Cardiac septum (tissue), 1 donor: ENCODE data around the gene HELQ. TPM values are rescaled to one million over a fixed set of nuclear protein-coding genes. Genes with fewer than 3 reads are reported as not detected.

Experiments
- DNase-seq: peaks from one replicate; pipeline ENCODE4 v3.0.0-alpha.2; 2020; ENCODE audit warnings: low spot score
- intact Hi-C: fragments of 100-400 bp; cut with DNase I; formaldehyde crosslinking; loops from one replicate; pipeline ENCODE4 v1.14.0; 2022
- total RNA-seq: library from RNA; stranded (reverse); fragmentation: NEBNext Ultra II Directional; extraction: Animal tissue kit (Norgen Biotek cat#: 25700); gene quantifications from one replicate; pipeline ENCODE4 v1.2.1, GENCODE V29; 2021
- donor health status: DM: no; HTN: no; CAD: no.

The HELQ gene
- total RNA-seq, 1 donor from 2014 or later = 11.1 TPM

DNA sequence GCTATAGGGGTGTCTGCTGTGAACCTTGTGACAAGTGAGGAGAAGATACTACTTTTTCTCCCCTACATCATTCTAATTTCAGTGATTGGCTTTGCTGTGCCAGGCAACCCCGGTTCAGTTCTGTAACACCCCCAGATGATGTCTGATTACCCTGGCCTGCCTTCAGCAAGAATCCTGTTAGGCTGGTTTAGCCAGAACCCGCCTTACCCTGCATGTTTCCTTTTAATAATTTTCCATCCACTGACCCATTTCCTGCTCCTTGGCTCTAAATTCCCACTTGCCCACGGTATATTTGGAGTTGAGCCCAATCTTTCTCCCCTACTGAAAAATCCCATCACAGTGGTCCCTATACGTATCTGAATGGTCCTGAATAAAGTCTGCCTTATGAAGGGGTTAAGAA lies 74.5 kb downstream of the HELQ start:
- no peak for DNase-seq
- intact Hi-C loops = no loop called here

DNA sequence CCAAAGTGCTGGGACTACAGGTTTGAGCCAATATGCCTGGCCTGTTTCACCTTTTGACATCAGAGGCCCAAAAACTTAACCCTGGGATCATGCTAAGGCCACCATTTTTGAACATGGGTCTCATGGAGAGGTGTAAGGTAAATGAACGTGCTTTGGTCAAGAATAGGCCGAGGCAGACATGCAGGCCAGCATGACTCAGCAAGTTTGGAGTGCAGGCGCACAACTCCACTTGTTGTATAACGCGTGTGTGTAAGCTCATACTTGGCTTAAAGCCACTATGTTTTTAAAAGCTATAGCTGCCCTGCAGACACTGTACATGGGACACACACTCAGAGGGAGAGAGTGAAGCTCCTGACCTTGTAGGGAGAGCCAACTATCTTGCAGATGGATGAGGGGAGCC lies 77.2 kb downstream of the HELQ start:
- DNase-seq = no peak

GRCh38 chr4:83372931-83373330 lies 82.7 kb downstream of the HELQ start:
- no peak for DNase-seq
- intact Hi-C loops = no loop called here

More for the DNA sequence above, 77.2 kb downstream of the HELQ start:
- intact Hi-C loops = no loop called here

DNA sequence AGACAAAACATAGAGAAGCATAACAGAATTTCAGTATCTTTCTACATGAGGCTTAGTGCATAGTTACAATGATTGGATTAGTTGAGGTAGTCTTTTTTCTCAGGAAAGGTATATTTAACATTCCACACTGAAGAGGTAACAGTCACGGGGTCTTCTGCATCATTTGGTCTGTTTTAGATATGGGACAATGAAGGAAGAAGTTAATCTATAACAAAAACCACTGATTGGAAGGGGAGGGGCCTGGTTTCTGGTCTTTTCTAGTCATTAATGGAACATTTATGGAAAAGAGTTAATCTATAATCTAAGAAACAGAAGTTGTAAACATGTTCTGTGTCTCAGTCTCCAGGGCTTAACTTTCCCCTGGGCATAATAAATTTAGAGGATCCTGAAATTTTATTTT lies 83.7 kb downstream of the HELQ start:
- intact Hi-C loops = no loop called here
- DNase-seq = no peak

GRCh38 chr4:83371235-83371634 lies 84.4 kb downstream of the HELQ start:
- no peak for DNase-seq
- intact Hi-C loops = no loop called here

DNA sequence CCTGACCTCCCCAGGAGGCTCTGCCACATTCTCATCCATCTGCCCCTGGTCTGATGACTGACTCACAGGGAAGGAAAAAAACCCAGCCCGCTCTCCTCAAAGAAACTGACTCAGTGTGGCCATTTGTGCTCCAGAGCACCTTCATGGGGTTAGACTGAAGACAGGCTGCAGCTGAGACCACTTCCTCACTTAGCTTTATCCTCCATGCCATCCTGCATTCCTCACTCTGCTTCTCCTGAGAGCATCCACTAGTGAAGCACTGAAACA lies 85.0 kb downstream of the HELQ start:
- DNase-seq = no peak
- intact Hi-C loops = no loop called here

DNA sequence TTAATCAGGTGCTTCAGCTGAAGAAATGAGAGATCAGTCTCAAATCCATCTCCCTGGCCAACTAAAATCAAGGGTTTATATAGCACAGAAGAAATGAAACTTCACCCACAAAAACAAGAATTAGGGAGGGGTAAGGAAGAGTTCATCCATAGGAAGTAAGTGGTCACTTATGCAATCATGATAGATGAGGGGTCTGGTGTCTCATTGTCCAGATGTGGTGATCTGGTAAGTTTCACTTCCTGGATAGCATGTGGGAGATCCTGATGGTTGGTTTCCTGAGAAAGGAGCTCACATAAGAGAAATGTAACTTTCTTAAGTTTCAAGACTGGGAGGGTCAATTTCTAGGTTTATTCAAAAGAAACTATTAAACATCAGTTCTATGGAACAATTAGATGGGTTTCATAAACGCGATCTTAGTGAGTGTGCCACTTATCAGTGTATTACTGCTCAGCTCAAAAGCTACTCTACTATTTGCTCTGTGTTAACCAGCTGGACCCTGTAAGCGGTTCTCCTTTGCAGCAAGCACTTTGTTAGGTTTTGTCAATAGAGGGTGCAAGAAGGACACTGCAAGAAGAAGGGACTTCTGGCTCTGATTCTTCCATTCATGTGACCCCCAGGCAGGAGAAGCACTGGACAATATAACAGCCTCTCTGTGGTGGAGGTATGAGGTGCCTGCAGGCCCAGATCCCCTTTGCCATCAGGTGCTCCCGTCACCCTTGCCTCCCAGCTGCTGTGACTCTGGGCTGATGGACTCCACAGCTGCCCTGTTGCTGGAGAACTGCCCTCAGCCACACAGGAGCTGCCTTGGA lies 85.6 kb downstream of the HELQ start:
- intact Hi-C loops = no loop called here
- DNase-seq = no peak

DNA sequence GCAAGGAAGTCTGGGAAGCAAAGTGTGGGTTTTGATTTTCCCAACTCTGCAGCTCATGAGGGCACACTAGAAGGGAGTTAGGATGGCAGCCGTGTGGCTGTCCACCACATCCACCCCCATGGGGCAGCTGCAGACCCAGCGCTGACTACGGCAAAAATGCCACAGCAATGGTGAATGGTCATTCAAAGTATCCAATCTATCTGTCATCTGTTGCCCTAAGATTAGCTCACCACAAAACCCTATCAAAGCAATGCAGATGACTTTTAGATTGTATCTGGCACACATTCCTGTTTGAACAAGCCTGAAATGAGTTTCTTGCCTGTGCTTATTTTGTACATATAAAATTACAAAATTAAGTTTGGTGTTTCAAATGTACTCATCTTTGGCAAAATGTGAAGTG lies 91.3 kb downstream of the HELQ start:
- intact Hi-C loops = no loop called here
- no peak for DNase-seq

DNA sequence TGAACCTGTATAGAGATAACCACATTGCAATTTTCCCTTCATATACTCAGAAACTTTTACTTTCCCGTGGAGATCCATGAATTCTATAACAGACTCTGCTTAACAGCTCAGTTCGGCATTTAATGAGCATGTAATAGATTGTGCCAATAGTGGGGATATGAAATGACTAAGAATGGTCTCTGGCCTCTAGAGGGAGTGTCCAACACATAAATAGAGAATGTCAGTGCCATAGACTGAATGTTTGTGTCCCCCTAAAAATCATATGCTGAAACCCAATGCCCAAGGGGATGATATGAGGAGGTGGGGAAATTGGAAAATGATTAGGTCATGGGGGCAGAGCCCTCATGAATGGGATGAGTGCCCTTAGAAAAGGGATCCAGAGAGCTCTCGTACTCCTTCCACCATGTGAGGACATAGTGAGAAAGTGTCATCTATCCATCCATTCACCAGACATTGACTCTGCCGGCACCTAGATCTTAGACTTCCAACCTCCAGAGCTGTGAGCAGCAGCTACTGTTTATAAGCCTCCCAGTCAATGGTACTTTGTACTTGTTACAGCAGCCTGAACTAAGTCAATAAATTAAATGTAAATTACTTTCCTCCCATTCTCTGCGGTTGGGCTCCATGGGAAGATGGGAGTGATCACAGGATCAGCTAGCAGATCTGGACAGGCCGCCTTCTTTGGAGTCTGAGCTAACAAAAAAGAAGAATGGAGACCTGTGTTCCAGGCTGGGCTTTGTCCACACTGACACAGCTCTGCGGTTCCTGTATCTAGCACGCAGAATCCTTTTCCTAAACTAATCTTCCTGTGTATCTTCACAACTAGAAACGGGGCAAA lies 92.9 kb downstream of the HELQ start:
- no peak for DNase-seq
- intact Hi-C loops = no loop called here

DNA sequence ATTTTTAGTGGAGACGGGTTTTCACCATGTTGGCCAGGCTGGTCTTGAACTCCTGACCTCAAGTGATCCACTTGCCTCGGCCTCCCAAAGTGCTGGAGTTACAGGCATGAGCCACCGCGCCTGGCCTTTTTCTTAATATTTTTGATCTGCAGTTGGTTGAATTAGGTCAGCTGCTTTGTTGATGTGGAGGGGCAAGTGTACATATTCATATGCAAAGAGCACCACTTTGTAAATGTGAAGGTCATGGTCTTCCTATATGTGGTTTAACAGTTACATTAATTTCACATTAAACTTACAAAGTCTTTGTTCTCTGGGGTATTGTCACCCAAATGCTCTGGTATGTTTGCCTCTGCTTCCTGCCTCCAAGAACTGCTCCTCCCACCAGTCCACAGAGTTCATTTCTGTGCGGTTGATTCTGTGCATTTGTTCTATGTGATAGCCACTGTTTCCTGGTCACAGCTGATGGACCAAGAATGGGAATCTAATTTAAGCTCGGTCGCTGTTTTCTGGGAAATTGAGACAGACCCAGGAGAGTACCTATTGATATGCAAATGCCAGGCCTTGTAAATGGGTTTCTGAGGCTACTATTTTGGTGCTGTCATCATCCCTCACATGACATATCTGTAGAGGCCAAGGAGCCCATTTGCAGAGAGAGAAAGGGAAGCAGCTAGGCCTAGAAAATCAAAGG lies 94.1 kb downstream of the HELQ start:
- no peak for DNase-seq
- intact Hi-C loops = no loop called here

DNA sequence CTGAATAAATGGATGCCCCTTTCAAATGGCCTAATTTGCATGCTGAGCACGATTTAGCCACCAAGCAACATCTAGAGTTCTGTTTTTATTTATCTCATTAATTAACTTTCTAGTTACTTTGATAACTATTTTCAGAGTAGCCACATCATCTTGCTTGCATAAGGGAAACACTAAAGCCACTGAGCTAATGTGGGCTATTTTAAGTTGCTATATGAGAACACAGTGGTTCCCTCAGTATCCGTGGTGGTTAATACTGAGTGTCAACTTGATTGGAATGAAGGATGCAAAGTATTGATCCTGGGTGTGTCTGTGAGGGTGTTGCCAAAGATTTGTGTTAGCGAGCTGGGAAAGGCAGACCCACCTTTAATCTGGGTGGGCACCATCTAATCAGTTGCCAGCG lies 95.6 kb downstream of the HELQ start:
- DNase-seq = no peak
- intact Hi-C loops = no loop called here

DNA sequence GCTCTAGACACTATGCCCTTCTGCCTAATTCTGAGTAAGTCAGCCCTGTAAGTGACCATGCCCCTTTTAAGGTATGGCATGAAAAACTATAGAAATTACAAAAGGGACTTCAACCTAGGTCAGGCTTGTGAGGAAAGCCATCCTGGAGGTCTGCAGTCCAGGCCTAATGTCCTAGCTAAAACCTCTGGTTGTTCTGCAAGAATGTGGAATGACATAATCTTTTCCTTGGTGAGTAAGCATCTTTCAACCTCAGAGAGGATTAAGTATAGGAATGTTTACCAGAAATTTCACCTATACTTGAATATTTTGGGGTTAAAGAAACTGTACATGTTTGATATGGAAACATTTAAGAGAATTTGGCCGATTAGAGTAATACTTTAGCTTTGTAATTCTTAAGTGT lies 97.2 kb downstream of the HELQ start:
- DNase-seq = no peak
- intact Hi-C loops = no loop called here

Other genes starting within 250 kb of the HELQ start
- 13.1 TPM for gene COQ2, start 171.0 kb downstream of the HELQ start, total RNA-seq
- 0.97 TPM for gene HPSE, start 121.0 kb downstream of the HELQ start, total RNA-seq
- gene MRPS18C, start 235 bp upstream of the HELQ start, total RNA-seq = 39.1 TPM
- 6.4 TPM for gene ABRAXAS1, start 29.3 kb upstream of the HELQ start, total RNA-seq
- gene GPAT3, start 80.3 kb upstream of the HELQ start, total RNA-seq = 38.5 TPM